Measurements from ENCODE around the gene PSMG4.
A peak's percentile ranks its signal among the peaks of the same experiment; 100 is the strongest.
"Not testable (repeated sequence)": the region's sequence is repeated elsewhere in the genome, so short reads cannot be mapped to it uniquely, and the experiment has no call there.

PSMG4 gene

GRCh38 chr6:3230900-3231246 lies 27.9 kb upstream of the PSMG4 start:
- DNase-seq: no peak

DNA sequence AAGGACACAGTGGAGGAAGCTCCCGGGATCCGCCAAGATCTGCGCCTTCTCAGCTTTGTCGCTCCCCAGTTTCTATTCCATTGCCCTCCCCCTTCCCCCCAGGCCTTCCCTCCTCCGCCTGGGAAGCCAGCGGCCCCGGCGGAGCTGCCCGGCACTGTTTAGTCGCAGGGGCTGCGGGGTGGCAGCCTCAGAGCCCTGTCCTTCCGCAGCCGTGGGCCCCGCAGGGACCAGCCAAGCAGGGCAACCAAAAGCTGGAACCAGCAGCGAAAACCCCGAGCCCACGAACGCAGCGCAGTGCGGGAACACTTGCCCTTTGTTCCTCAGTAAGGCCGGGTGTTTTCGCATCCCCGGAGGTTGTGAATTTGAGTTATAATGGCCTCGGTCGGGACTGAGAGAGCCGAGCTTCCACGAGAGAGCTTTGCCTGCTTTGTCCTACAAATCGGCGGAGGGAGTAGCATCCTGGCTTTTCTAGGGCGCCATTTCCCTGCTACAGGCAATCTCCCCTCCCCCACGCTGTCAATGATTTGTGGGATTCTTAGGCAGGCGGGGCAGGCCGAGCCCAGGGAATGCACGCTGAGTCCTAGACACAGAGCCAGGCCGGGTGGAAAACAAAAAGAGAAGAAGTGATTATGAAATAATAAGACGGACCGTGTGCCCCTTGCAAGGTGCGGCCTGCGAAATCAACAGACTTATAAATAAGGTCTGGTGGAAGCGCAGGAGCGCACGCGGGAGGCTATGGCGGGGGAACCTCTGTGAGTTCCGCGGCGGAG lies 27.3 kb upstream of the PSMG4 start:
- no peak for DNase-seq

GRCh38 chr6:3232017-3232945 lies 26.5 kb upstream of the PSMG4 start:
- no peak for DNase-seq

GRCh38 chr6:3233321-3233720 lies 25.4 kb upstream of the PSMG4 start:
- no peak for DNase-seq

GRCh38 chr6:3233904-3234303 lies 24.8 kb upstream of the PSMG4 start:
- DNase-seq: no peak

DNA sequence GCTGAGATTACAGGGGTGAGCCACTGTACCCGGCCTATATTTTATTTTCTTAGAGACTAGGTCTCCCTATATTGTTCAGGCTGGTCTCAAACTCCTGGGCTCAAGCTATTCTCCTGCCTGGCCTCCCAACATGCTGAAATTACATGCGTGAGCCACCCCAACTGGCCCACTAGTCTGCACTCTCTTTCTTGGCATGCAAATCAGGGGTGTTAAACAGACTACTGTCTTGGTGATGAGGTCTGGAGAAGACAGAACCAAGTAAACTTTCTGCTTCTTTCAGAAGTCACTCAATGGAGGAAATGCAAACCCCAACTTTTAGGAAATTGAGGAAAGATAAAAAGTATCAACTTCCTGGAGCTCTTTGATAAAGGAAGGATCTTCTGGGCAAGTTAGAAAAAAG lies 23.3 kb upstream of the PSMG4 start:
- DNase-seq: no peak

- DNase-seq: no peak
Observed at GRCh38 chr6:3236005-3236404, 22.7 kb upstream of the PSMG4 start.

DNA sequence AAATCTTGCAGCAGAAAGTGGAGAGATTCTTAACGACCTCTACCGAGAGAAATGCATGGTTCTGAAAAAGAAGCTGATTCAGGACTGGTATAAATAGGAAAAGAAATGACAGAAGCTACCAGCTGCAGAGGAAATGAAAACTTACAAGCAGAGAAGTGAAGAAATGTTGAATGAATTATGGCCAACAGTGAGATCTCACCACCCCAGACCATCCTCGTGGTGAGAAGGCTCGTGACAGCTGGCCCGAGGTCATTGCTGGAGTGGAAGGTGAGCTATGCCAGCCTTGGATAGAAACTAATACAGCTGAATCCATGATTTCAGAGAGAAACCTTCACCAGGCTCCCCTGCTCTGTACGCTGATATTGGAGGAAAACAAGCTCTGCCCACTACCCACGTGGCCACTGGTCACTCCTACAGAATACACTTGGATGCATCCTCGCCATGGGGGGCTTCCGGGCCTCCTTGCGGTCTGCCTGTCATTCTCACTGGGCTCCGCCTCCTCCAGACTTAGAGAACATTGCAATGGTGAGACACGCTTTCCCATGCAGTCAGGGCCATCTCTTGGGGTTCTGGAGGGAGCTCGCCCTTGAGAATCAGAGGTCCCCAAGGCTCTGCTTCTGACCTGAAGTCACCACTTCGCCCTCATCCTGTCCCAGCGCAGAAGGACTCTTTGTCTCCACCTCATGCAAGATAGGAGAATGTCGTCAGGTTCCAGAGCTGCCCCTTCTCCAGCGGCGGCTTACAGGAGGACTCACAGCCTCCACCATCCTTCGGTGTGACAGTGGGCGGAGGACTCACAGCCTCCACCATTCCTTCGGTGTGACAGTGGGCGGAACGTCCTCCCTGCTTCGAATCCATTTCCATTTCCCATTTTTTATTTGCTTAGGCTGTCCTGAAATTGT lies 20.7 kb upstream of the PSMG4 start:
- DNase-seq: no peak

- DNase-seq: no peak
Observed at GRCh38 chr6:3239110-3239830, 19.5 kb upstream of the PSMG4 start.

GRCh38 chr6:3240595-3240994 lies 18.2 kb upstream of the PSMG4 start:
- no peak for DNase-seq

DNA sequence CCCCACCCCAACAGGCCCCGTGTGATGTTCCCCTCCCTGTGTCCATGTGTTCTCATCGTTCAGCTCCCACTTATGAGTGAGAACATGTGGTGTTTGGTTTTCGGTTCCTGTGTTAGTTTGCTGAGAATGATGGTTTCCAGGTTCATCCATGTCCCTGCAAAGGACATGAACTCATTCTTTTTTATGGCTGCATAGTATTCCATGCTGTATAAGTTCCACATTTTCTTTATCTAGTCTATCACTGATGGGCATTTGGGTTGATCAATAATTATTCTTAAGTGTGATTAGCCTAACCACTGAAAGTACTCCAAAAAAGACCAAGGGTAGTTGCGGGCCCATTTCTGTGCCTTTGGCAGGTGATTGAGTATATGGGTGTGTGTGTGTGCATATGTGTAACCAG lies 17.0 kb upstream of the PSMG4 start:
- not testable (repeated sequence) for DNase-seq

GRCh38 chr6:3242768-3243167 lies 16.0 kb upstream of the PSMG4 start:
- no peak for DNase-seq

DNA sequence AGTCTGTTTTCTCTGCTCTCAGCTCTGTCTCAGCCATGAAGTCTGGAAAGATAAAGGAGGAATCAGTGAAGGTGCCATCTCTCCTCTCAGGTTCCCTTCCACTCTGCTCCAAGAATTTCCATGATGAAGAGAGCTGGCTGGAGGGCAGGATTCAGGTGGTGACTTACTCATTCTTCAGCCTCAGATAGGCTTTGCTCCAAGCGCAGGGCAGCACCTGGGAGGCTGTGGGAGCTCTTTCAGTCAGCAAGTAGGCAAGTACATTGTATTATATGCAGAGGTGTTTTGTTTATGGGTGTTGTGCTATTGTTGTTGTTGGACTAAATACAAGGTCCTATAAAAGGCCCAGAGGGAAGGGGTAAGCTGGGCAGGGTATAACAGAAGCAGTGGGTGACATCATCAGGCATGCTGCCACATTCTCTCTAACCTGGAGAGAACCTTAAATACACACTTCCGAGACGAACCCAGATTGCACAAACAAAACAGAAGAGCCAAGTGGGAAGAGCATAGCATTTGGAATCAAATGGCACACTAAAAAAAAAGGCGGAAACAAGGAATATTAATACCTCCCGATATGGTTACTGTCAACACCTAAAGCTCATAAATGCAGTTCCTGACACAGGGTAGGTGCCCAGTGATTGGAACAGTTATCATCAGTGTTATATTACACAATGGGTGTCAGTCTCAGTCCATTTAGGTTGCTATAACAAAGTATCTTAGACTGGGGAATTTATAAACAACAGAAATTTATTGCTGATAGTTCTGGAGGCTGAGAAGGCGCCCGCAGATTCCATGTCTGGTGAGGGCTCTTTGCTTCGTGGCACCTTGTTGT lies 14.5 kb upstream of the PSMG4 start:
- no peak for DNase-seq

DNA sequence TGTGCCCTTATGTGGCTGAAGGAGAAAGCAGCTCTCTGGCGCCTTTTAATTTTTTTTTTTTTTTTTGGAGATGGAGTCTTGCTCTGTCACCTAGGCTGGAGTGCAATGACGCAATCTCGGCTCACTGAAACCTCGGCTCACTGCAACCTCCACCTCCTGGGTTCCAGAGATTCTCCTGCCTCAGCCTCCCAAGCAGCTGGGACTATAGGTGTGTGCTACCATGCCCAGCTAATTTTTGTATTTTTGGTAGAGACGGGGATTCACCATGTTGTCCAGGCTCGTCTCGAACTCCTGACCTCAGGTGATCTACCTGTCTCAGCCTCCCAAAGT lies 13.9 kb upstream of the PSMG4 start:
- not testable (repeated sequence) for DNase-seq

- DNase-seq: no peak
Observed at GRCh38 chr6:3245216-3245615, 13.5 kb upstream of the PSMG4 start.

DNA sequence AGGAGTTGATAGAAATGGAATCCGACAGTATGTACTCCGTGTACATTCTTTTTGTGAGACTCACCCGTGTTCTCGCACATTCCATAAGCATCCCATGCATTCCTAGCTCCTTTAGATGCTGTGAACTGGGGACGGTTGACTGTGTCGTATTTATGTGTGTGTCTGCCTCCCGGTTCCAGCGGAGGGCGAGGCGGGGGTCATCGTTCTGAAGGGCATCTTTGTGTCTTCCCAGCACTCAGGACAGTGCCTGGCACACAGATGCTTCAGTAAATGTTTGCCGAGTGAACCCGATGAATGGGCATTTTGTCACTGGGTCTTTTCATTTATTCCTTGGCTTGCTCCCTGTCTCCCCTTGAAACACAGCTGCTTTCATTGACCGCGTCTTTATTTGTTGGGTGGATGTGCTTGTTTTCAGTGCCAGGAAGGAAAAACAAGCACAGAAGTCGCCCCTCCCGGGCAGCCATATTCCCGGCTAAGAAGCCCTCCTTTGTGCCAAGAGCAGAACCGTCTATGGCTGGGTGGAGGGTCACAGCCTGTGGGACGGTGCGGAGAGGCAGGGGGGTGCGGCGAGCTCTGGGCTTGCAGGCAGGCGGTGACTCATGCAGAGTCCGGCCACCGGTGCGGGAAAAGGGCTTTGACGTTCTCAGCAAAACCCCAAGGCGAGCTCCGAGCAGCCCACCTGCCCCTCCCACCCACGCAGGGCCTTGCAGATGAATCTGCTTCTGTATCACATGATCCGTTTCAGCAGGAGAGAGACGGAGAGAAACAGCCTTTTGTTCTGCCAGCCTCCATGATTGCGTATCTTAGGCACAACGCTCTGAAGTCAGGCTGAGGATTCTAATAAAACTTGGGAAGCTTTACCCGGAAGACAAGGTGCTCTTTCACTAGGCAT lies 11.2 kb upstream of the PSMG4 start:
- no peak for DNase-seq

DNA sequence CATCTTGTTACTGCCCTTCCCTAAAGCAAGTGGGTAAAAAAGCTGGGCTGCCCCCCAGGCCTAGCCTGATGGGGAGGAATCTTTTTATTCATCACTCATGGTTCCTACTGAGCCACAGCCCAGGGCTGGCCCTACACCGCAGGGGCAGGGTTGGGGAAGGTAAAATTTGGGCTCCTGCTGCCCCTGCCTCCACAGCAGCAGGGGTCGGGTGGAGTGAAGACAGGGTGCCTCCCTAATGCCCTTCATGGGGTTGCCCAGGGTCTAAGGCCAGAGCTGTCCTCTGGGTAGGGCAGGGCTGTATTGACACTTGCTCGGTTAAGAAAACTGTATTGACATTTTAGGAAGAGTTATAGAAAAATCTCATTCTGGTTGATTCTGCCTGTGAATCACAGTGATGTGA lies 8.9 kb upstream of the PSMG4 start:
- DNase-seq: no peak

DNA sequence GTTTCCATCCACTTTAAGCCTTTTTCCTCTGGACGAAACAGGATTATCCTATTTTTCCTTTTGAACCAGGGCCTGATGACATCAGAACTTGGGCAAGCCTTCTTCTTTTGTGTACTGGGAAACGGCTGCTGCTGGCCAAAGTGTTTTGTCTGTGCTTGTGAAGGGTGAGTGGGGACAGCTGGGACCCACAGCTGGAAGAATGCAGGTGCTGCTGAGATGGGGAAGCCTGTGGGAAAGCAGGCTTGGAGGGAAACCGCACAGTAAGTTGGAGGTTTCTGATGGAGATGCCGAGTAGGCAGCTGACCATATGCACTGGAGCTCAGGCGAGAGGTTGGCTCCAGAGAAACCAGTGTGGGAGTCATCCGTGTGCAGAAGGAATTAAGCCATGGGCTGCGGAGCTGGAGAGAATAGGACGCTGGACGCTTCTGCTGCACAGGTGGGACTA lies 8.5 kb upstream of the PSMG4 start:
- no peak for DNase-seq

DNA sequence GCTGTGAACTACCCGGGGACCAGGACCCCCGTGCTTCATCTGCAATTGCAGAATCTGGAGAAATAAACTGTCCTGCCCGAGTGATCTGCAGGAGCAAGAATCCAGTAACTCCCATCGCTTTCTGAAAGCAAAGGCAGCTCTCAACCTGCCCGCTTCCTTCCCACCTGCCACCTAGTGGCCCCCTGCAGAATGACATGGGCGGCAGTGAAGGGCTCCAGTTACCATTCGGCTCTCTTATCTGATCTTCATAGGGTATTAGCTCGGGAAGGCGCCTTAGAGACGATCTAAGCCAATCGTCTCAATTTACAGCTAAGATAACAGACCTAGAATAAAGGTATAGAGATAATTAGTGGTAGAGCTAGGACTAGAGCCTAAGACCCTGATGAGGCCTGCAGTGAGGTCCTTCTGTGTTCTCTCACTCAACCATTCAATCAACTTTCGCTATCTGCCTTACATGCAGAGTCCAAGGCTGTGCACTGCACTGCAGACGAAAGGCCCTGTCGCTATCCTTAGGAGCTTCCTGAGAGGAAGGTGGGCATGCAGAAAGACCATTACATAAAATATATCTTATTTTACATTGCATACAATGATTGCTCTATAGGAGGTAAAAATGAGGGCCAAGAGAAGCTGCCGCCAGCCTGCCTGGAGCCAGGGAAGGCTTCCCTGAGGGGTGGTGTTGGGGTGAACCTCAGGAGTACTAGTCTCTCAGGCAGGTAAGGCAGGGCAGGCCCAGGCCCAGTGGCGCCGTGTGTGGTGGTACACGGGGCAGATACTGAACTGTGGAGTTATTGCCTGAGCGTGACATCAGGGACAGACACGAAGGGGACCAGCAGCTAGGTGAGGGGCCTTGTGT lies 7.1 kb upstream of the PSMG4 start:
- DNase-seq: peak; percentile 91

GRCh38 chr6:3252369-3252768 lies 6.4 kb upstream of the PSMG4 start:
- no peak for DNase-seq
